HG03575 (cell line): ENCODE results near the gene FGGY.
A peak's percentile ranks its signal among the peaks of the same experiment; 100 is the strongest.
"Not testable (repeated sequence)": the region's sequence is repeated elsewhere in the genome, so short reads cannot be mapped to it uniquely, and the experiment has no call there.

Experiments used
- ATAC-seq: cut with Tn5 transposase; IDR thresholded peaks from one replicate; pipeline ENCODE4 v1.9.1; 2021; ENCODE audit not compliant: unreplicated experiment, insufficient number of reproducible peaks, low FRiP score; ENCODE audit errors: extremely low read depth

FGGY gene, protein sequence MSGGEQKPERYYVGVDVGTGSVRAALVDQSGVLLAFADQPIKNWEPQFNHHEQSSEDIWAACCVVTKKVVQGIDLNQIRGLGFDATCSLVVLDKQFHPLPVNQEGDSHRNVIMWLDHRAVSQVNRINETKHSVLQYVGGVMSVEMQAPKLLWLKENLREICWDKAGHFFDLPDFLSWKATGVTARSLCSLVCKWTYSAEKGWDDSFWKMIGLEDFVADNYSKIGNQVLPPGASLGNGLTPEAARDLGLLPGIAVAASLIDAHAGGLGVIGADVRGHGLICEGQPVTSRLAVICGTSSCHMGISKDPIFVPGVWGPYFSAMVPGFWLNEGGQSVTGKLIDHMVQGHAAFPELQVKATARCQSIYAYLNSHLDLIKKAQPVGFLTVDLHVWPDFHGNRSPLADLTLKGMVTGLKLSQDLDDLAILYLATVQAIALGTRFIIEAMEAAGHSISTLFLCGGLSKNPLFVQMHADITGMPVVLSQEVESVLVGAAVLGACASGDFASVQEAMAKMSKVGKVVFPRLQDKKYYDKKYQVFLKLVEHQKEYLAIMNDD

GRCh38 chr1:59296358-59297256, at the start of gene FGGY:
Gene FGGY (plus strand): TSS chr1:59297094. CDS start chr1:59321550, 24,456 bp downstream.
- peak; percentile 90 for ATAC-seq

- ATAC-seq = no peak
Measured at GRCh38 chr1:59248758-59249157, 48.1 kb upstream of the FGGY start.

GRCh38 chr1:59249396-59250137, 47.3 kb upstream of the FGGY start:
- no peak for ATAC-seq

GRCh38 chr1:59251061-59251460, 45.8 kb upstream of the FGGY start:
- ATAC-seq = not testable (repeated sequence)

- not testable (repeated sequence) for ATAC-seq
Measured at GRCh38 chr1:59256429-59256828, 40.5 kb upstream of the FGGY start.

DNA sequence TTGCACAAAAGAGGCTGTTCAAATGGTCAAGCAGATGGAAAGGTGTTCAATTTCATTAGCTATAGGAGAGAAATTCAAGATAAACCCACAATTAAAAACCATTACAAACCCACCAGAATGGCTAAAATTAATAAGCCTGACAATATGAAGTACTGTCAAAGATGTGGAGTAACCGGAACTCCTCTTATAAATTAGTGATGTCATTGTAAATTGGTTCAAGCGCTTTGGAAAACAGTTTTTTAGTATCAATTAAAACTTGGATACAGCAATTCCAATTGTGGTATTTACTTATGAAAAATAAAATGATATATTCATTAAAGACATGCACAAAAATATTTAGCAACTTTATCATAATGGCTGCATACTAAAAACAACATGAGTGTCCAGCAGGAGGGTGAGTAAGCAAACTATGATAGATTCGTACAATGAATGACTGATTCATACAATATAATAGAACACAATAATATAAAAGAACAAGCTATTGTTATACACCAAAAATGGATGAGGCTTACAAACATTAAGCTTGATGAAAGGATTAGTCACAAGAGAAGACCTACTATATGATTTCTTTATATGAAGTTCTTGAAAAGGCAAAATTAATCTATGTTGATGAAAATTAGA, 38.4 kb upstream of the FGGY start:
- no peak for ATAC-seq

GRCh38 chr1:59261537-59261936, 35.4 kb upstream of the FGGY start:
- ATAC-seq = no peak

DNA sequence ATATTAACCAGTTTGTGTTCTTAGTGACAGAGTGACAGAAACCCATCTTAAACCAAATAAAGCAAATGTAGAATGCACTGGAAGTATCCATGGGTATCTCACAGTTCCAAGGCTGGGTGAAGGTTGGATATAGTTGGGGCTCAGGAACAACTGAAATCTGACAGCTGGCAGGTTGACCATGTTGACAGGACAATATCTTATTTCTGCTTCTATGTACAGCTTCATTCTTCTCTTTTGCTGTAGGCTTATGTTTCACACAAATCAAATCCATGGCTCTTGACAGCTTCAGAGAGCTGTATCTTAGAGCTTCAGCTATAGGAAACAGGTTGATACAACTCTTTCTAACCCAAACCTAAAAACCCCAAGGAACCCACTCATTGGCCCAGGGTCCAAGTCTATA, 34.3 kb upstream of the FGGY start:
- ATAC-seq = no peak

DNA sequence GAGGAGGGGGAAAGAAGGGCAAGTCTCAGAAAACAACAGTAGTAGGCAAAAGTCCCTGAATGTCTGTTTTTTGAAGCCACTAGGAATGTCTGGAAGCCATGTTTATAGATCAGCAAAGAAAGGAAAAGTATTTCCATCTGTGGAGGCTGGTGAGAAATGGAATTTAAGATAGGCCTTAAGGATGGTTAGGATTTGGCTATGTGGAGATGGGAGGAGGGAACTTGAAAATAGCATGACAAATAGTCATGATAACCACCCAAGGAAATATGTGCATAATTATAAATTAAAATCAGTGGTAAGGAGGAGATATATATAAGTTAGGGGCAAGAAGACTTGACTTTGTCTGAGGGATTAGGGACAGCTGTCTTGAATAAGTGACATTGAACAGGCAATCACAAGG, 33.8 kb upstream of the FGGY start:
- ATAC-seq = no peak

DNA sequence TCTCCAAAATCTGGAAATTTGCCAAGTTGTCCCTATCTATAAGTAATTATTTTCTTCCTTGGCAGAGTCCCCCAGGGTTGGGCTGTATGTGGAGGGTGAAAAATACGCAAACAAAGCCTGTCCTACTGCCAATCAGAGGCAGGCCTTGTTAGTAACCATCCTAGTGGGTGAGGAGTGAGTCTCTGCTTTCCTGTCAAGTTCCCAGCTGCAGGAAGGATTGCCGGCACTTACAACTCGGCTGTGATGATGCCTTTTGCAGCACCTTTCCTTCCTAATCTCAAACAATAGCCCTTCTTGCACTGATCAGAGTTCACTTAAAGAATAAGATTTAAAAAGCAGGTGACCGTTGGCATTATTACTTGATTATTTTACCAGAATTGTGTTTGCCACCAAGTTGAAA, 31.3 kb upstream of the FGGY start:
- no peak for ATAC-seq

DNA sequence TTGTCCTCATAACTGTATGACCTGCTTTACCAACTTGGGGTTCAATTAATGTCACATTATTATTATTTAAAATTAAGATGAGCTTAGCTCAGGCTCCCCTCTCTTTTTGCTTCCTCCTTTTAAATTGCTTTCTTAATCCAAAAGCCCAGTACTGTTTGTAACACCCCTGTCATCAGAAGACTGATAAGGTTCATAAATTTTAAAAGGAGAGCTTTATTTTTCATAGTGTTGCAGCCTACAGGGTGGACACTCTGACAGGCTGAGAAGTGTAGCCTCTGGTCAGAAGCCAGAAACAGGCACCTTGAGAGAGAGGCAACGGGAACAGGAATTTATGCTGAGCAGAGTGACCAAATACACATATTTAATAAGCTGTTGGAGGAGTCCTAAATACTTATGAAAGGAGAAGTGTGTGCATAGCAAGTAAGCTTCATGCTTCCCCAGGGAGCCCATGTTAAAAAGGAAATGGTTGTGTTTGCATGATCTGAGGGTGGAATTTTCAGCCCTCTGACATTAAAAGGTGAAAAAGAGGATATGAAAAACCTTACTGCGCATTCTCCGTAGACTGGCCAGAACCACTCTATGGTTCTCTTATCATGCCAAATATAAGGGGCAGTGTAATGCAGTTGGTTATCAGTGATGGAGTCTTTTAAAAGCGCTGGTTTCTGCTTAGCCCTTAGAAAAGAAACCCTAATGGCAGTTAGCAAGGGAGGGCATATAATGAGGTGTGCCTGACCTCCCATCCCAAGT, 30.5 kb upstream of the FGGY start:
- no peak for ATAC-seq

DNA sequence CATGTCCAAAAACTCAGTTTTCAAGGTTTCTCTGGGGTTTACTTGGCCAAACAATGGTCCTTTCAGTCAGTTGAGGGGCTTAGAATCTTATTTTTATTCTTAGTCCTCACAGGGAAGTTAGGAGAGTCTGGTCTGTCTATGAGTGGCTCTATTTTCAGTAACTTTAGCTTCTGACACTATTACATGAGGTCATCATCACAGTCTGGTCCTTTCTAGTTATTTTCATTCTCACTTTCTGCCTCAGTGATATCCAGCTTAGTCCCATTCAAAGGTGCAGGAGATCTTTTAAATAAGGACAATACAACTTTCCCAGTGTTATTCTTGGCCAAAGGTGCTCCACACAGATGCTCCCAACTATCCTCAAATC, 30.0 kb upstream of the FGGY start:
- ATAC-seq = no peak

DNA sequence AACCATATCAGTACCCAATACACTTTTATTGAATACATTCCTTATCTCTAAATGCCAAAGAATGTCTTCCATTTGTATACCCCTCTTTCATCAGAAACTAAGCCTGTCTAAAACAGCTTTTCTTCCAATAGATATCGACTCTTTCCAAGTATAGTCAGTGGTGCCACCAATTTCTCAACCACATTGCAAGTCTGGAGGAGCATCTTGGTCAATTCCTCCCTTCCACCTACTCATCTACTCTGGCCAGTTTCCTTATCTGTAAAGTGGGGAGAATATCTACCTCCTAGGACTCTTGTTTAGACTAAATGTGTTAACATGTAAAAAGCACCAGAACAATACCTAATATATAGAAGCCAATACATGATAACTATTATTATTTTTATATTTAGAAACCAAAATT, 28.5 kb upstream of the FGGY start:
- no peak for ATAC-seq

- ATAC-seq = no peak
Measured at GRCh38 chr1:59271561-59272260, 25.2 kb upstream of the FGGY start.

- ATAC-seq = no peak
Measured at GRCh38 chr1:59272507-59272906, 24.4 kb upstream of the FGGY start.

GRCh38 chr1:59276439-59276851, 20.4 kb upstream of the FGGY start:
- ATAC-seq = no peak

DNA sequence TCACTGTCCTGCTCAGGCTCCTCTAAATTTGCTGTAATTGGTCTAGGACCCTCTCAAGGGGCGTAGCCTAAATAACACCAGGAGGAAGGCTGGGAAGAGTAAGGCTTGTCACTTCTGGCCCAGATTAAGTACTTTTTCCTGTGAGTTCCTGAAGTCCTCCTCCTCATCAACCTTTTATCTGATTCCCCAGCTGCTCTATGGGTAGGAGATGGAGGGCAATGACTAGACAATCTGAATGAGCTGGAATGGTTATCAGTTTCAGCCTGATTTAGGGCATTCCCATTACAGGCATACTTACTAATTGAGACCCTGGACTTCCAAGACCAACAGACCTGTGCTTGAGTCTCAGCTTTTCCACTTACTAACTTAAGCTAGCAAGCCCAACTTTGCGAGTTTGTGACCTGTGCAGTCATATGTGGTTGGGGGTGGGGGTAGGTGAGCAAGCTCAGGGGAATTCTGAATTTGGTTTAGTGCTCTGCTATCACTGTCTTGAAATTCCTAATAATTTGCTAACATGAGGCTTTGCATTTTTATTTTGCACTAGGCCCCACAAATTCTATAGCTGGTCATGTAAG, 18.0 kb upstream of the FGGY start:
- ATAC-seq = no peak
